OCI-LY3 (cell line): ENCODE measurements around the gene COL4A1.
"Not testable (repeated sequence)": the region's sequence is repeated elsewhere in the genome, so short reads cannot be mapped to it uniquely, and the experiment has no call there.

Source experiments
- EZH2phosphoT487 ChIP-seq: fragments of 200-600 bp; shearing (Covaris generic); IDR thresholded peaks from 2 replicates; pipeline ENCODE4 v1.6.1; 2018; ENCODE audit warnings: antibody characterized with exemption, mixed run types, low read depth
- TF ChIP-seq, protein P1 (sequence below): fragments of 200-600, 300-600 bp; sonication (generic); IDR thresholded peaks from 2 replicates; pipeline ENCODE4 v1.5.1; 2014; ENCODE audit warnings: antibody characterized with exemption, low read length, low read depth

- TF ChIP-seq, protein P1, sequence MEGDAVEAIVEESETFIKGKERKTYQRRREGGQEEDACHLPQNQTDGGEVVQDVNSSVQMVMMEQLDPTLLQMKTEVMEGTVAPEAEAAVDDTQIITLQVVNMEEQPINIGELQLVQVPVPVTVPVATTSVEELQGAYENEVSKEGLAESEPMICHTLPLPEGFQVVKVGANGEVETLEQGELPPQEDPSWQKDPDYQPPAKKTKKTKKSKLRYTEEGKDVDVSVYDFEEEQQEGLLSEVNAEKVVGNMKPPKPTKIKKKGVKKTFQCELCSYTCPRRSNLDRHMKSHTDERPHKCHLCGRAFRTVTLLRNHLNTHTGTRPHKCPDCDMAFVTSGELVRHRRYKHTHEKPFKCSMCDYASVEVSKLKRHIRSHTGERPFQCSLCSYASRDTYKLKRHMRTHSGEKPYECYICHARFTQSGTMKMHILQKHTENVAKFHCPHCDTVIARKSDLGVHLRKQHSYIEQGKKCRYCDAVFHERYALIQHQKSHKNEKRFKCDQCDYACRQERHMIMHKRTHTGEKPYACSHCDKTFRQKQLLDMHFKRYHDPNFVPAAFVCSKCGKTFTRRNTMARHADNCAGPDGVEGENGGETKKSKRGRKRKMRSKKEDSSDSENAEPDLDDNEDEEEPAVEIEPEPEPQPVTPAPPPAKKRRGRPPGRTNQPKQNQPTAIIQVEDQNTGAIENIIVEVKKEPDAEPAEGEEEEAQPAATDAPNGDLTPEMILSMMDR: not testable (repeated sequence)
- not testable (repeated sequence) for TF ChIP-seq EZH2phosphoT487
Observed at GRCh38 chr13:110313733-110314132, 6.8 kb upstream of the COL4A1 start.
